ENCODE results near the gene CARD11. TPM values are rescaled to one million over a fixed set of nuclear protein-coding genes. Genes with fewer than 3 reads are reported as not detected.
"Not testable (repeated sequence)": the region's sequence is repeated elsewhere in the genome, so short reads cannot be mapped to it uniquely, and the experiment has no call there.

The CARD11 gene
- total RNA-seq, 2 experiments from 2014 or later, result 98.3 to 103 TPM

DNA sequence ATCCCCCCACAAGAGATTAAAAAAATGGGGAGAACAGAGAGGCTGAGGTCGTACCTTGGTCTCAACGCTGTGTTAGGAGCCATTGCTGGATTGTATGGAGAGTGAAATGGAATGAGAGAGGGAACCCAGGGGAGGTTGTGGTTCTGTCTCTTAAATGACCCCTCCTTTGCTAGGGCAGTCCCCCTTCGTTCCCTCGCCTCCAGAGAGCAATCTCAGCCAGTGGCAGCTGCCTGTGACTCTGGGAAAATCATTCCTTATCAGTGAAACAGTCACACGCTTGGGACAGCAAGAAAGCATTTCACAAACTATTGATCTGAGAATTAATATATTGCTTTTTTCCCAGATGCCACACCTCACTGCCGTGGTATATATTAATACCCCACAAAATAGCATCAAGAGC, 12.0 kb upstream of the CARD11 start:
- DNase-seq (no peak), ATAC-seq (no peak)
- peaks cover 6% of the 10 kb centered on the region for H3K36me3 Mint-ChIP-seq (ENCODE audit: low read depth)
- no peak overlapping the region for H3K27ac Mint-ChIP-seq
- POLR2A ChIA-PET, result interaction anchor here (1.5 to 2.9 kb wide), 2 partner anchors 13 to 14 kb away, joined by 4 to 8 read pairs; no protein-coding TSS in a partner anchor
- CTCF ChIA-PET, result interaction anchor here (0.6 to 1.3 kb wide), 2 partner anchors 99 to 127 kb away, joined by 3 read pairs; no protein-coding TSS in a partner anchor
- no peak overlapping the region for H3K4me3 Mint-ChIP-seq
- intact Hi-C loops (cut with micrococcal nuclease), result no loop called here
- H3K27me3 Mint-ChIP-seq, result no peaks in the 10 kb centered on the region
- H3K9me3 Mint-ChIP-seq, result peaks cover 17% of the 10 kb centered on the region
- H3K4me1 Mint-ChIP-seq (ENCODE audit: low read depth), result peaks cover 8% of the 10 kb centered on the region
- TF ChIP-seq CTCF (IDR thresholded peaks at IDR 0.05), result no peak

GRCh38 chr7:3042861-3043489, 692 bp downstream of the CARD11 start:
- H3K27ac Mint-ChIP-seq, result peak overlapping the region; percentile 96
- no peaks in the 10 kb centered on the region for H3K27me3 Mint-ChIP-seq
- H3K4me1 Mint-ChIP-seq (ENCODE audit: low read depth), result peaks cover 53% of the 10 kb centered on the region
- ChIA-PET CTCF (interaction anchor here (1.4 to 6.7 kb wide), 2 partner anchors 21 to 49 kb away, joined by 3 to 55 read pairs; no protein-coding TSS in a partner anchor), POLR2A (interaction anchor here (0.6 to 3.6 kb wide), 9 partner anchors 11 to 160 kb away, joined by 3 to 16 read pairs (median 4); no protein-coding TSS in a partner anchor)
- peak overlapping the region; percentile 96 for H3K4me3 Mint-ChIP-seq
- intact Hi-C loops (cut with micrococcal nuclease), result loop anchor here (5.0 kb wide), 1 partner anchor 66 kb away; no protein-coding TSS in a partner anchor
- peak; percentile 88 for DNase-seq
- peak; percentile 73 for ATAC-seq
- H3K9me3 Mint-ChIP-seq, result peaks cover 3% of the 10 kb centered on the region
- TF ChIP-seq CTCF (IDR thresholded peaks at IDR 0.05), result no peak
- H3K36me3 Mint-ChIP-seq (ENCODE audit: low read depth), result peaks cover 42% of the 10 kb centered on the region

GRCh38 chr7:3041986-3042675, 1.5 kb downstream of the CARD11 start:
- ChIA-PET POLR2A (interaction anchor here (0.6 to 3.6 kb wide), 9 partner anchors 12 to 159 kb away, joined by 3 to 16 read pairs (median 4); no protein-coding TSS in a partner anchor), CTCF (interaction anchor here (0.6 to 6.7 kb wide), 12 partner anchors 8 to 177 kb away, joined by 3 to 55 read pairs (median 4); no protein-coding TSS in a partner anchor)
- Mint-ChIP-seq H3K27ac (peak overlapping the region; percentile 96), H3K4me1 (ENCODE audit: low read depth) (peaks cover 55% of the 10 kb centered on the region), H3K27me3 (no peaks in the 10 kb centered on the region), H3K9me3 (peaks cover 3% of the 10 kb centered on the region), H3K36me3 (ENCODE audit: low read depth) (peaks cover 47% of the 10 kb centered on the region), H3K4me3 (peak overlapping the region; percentile 96)
- DNase-seq (no peak), ATAC-seq (no peak)
- intact Hi-C loops (cut with micrococcal nuclease), result loop anchor here (5.0 kb wide), 1 partner anchor 65 kb away; no protein-coding TSS in a partner anchor
- TF ChIP-seq CTCF (IDR thresholded peaks at IDR 0.05), result no peak

- H3K4me1 Mint-ChIP-seq (ENCODE audit: low read depth), result peaks cover 57% of the 10 kb centered on the region
- peak overlapping the region; percentile 11 for H3K4me3 Mint-ChIP-seq
- ChIA-PET CTCF (interaction anchor here (0.6 to 6.7 kb wide), 6 partner anchors 11 to 146 kb away, joined by 3 to 55 read pairs (median 4); no protein-coding TSS in a partner anchor), POLR2A (interaction anchor here (0.7 to 1.5 kb wide), 5 partner anchors 11 to 76 kb away, joined by 3 to 6 read pairs (median 3); no protein-coding TSS in a partner anchor)
- intact Hi-C loops (cut with micrococcal nuclease), result loop anchor here (5.0 kb wide), 1 partner anchor 62 kb away; no protein-coding TSS in a partner anchor
- DNase-seq (no peak), ATAC-seq (no peak)
- peaks cover 59% of the 10 kb centered on the region for H3K36me3 Mint-ChIP-seq (ENCODE audit: low read depth)
- TF ChIP-seq CTCF (IDR thresholded peaks at IDR 0.05), result no peak
- H3K9me3 Mint-ChIP-seq, result peaks cover 3% of the 10 kb centered on the region
- no peaks in the 10 kb centered on the region for H3K27me3 Mint-ChIP-seq
- peak overlapping the region; percentile 75 for H3K27ac Mint-ChIP-seq
Measured at GRCh38 chr7:3039787-3040186, 3.9 kb downstream of the CARD11 start.

DNA sequence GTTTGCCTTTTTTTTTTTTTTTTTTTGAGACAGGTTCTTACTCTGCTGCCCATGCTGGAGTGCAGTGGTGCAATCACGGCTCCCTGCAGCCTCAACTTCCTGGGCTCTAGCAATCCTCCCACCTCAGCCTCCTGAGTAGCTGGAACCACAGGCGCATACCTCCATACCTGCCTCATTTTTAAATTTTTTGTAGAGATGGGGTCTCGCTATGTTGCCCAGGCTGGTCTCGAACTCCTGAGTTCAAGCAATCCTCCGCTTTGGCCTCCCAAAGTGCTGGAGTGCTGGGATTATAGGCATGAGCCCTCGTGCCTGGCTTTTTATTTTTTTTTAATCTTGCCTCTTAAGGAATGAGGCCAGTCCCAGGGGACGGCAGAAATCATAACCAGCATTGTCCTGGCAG, 5.7 kb downstream of the CARD11 start:
- Mint-ChIP-seq H3K4me1 (ENCODE audit: low read depth) (peaks cover 62% of the 10 kb centered on the region), H3K4me3 (peak overlapping the region; percentile 39), H3K27ac (peak overlapping the region; percentile 88), H3K36me3 (ENCODE audit: low read depth) (peaks cover 66% of the 10 kb centered on the region)
- H3K9me3 Mint-ChIP-seq; POLR2A ChIA-PET; intact Hi-C loops (cut with micrococcal nuclease); H3K27me3 Mint-ChIP-seq; DNase-seq; CTCF ChIA-PET; ATAC-seq: not testable (repeated sequence)
